ENCODE measurements around the gene PHF10.

Gene PHF10

DNA sequence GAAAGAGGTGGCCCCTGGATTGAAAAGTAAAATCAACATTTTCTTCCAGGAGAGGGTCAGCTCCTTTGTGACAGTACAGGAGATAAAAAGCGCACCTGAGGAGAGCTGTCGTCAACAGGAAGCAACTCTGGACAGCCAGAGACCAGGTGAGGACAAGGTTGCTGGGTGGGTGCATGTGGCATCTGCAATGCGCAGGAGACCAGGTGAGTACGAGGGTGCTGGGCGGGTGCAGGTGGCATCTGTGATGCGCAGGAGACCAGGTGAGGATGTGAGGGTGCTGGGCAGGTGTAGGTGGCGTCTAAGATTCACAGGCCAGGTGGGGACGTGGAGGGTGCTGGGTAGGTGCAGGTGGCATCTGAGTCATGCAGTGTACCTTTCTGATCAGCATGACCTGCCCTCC, 60.8 kb downstream of the PHF10 start:
- DNase-seq (ENCODE audit: low read depth), result no peak
- no peak overlapping the region for H3K4me3 ChIP-seq (ENCODE audit: low read depth, low read length)
- TF ChIP-seq POLR2A (IDR thresholded peaks at IDR 0.05; ENCODE audit: extremely low read depth, insufficient read length) (no peak), MYC (IDR thresholded peaks at IDR 0.05; ENCODE audit: low read depth, low read length) (no peak)
- TF ChIP-seq, protein P1, sequence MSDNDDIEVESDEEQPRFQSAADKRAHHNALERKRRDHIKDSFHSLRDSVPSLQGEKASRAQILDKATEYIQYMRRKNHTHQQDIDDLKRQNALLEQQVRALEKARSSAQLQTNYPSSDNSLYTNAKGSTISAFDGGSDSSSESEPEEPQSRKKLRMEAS (IDR thresholded peaks at IDR 0.05; ENCODE audit: low read depth, low read length), result no peak
- TF ChIP-seq, protein P2, sequence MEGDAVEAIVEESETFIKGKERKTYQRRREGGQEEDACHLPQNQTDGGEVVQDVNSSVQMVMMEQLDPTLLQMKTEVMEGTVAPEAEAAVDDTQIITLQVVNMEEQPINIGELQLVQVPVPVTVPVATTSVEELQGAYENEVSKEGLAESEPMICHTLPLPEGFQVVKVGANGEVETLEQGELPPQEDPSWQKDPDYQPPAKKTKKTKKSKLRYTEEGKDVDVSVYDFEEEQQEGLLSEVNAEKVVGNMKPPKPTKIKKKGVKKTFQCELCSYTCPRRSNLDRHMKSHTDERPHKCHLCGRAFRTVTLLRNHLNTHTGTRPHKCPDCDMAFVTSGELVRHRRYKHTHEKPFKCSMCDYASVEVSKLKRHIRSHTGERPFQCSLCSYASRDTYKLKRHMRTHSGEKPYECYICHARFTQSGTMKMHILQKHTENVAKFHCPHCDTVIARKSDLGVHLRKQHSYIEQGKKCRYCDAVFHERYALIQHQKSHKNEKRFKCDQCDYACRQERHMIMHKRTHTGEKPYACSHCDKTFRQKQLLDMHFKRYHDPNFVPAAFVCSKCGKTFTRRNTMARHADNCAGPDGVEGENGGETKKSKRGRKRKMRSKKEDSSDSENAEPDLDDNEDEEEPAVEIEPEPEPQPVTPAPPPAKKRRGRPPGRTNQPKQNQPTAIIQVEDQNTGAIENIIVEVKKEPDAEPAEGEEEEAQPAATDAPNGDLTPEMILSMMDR (IDR thresholded peaks at IDR 0.05; ENCODE audit: low read depth, low read length), result no peak

DNA sequence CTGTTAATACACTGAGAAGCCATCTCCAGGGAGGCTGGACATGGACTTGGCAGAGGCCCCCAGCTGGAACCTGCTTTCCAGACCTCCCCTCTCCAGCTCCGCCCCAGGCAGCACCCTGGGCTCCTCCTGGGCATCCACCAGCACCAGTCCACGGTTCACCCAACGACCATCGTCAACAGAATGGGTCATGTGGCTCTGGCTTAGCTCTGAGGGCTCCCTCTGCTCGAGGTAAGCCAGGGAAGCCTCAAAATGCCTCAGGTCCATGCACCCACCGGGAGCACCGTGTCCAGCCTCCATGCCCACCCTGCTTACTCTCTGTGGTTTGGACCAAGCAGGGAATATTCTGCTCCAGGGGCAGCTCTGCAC, 62.9 kb downstream of the PHF10 start:
- DNase-seq (ENCODE audit: low read depth), result no peak
- H3K4me3 ChIP-seq (ENCODE audit: low read depth, low read length), result no peak overlapping the region
- TF ChIP-seq, protein P2 (IDR thresholded peaks at IDR 0.05; ENCODE audit: low read depth, low read length), result no peak
- TF ChIP-seq MYC (IDR thresholded peaks at IDR 0.05; ENCODE audit: low read depth, low read length) (no peak), POLR2A (IDR thresholded peaks at IDR 0.05; ENCODE audit: extremely low read depth, insufficient read length) (no peak)
- TF ChIP-seq, protein P1 (IDR thresholded peaks at IDR 0.05; ENCODE audit: low read depth, low read length), result no peak

DNA sequence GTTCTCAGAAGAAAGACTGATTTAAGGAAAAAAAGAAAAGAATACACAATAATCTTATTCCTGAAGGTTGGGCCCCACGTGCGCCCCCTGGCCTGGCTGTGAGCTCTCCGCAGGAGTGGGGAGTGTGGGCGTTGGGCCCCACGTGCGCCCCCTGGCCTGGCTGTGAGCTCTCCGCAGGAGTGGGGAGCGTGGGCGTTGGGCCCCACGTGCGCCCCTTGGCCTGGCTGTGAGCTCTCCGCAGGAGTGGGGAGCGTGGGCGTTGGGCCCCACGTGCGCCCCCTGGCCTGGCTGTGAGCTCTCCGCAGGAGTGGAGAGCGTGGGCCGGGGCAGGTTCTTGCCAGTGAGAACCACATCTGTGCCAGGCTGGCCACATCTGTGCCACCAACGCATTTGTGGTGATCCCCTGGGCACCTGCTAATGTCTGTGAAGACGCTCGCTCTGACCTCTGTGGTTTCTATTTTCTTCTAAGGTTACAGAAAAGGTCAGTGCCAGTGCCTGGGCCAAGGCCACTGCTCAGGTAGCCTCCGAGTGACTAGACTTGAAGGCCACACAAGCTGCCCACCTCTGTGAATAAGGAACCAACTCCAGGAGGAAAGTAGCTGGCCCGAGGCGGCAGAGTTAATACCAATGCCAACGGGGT, 63.4 kb downstream of the PHF10 start:
- TF ChIP-seq, protein P2 (IDR thresholded peaks at IDR 0.05; ENCODE audit: low read depth, low read length), result no peak
- TF ChIP-seq MYC (IDR thresholded peaks at IDR 0.05; ENCODE audit: low read depth, low read length), result no peak
- TF ChIP-seq, protein P1 (IDR thresholded peaks at IDR 0.05; ENCODE audit: low read depth, low read length), result no peak
- no peak for TF ChIP-seq POLR2A (IDR thresholded peaks at IDR 0.05; ENCODE audit: extremely low read depth, insufficient read length)
- no peak for DNase-seq (ENCODE audit: low read depth)
- H3K4me3 ChIP-seq (ENCODE audit: low read depth, low read length), result no peak overlapping the region

DNA sequence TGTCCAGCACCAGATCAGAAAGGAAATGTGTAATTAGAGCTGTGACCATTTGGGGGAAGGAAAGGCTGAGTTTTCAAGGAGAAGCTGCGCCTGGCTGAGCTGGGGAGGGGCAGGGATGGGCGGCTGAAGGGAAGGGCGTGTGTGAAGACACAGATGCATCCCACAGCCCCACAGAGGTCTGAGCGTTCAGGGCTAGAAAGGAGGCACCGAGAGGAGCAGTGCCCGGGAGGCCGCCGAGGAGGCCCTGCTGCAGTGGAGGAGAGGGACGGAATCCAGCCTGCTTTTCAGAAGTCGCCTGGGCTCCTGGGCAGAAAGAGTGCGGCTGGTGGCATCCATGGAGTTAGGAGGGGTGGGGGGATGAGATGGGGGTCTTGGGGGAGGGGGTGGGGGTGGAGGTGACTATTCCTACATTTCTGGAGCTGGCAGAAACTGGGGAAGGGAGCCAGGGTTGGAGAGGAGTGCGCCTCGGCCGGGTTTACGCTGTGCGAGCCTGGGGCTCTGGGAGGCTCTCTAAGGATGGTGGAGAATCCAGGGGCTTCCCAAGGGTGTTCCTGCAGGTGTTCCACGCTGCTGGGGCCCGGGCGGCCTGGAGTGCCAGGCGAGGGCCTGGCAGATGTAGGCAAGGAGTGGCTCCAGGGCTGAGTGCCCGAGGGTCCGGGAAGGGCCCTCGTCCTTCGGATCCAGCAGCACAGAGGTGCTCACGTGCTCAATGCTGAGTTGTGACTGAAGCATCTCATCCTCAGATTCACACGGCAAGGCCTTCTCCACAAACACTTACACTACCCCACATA, 64.3 kb downstream of the PHF10 start:
- H3K4me3 ChIP-seq (ENCODE audit: low read depth, low read length), result no peak overlapping the region
- DNase-seq (ENCODE audit: low read depth), result no peak
- TF ChIP-seq POLR2A (IDR thresholded peaks at IDR 0.05; ENCODE audit: extremely low read depth, insufficient read length) (no peak), MYC (IDR thresholded peaks at IDR 0.05; ENCODE audit: low read depth, low read length) (no peak)
- TF ChIP-seq, protein P2 (IDR thresholded peaks at IDR 0.05; ENCODE audit: low read depth, low read length), result no peak
- TF ChIP-seq, protein P1 (IDR thresholded peaks at IDR 0.05; ENCODE audit: low read depth, low read length), result no peak

DNA sequence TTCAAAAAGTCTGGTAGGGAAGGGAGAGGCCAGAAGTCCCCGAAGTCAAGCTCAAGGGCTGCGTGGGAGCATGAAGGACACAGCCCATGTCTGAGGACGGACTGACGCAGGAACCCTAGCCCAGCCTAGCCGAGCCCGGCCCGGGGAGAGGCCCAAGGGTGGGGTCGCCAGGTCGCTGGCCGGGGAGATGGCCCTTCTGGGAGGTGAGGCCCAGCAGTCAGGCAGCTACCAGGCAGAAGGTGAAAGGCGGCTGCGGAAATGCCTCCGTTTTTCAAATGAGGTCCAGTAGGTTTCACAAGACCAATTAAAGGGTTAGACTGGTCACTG, 67.1 kb downstream of the PHF10 start:
- H3K4me3 ChIP-seq (ENCODE audit: low read depth, low read length), result no peak overlapping the region
- TF ChIP-seq, protein P2 (IDR thresholded peaks at IDR 0.05; ENCODE audit: low read depth, low read length), result no peak
- TF ChIP-seq MYC (IDR thresholded peaks at IDR 0.05; ENCODE audit: low read depth, low read length), result no peak
- TF ChIP-seq POLR2A (IDR thresholded peaks at IDR 0.05; ENCODE audit: extremely low read depth, insufficient read length), result no peak
- TF ChIP-seq, protein P1 (IDR thresholded peaks at IDR 0.05; ENCODE audit: low read depth, low read length), result no peak
- DNase-seq (ENCODE audit: low read depth), result no peak
